ENCODE measurements around the gene THAP3. TPM values are rescaled to one million over a fixed set of nuclear protein-coding genes. Genes with fewer than 3 reads are reported as not detected.
"Not testable (repeated sequence)": the region's sequence is repeated elsewhere in the genome, so short reads cannot be mapped to it uniquely, and the experiment has no call there.

THAP3 gene
- total RNA-seq, 1 experiment from 2014 or later, result 20.8 TPM

- DNase-seq (ENCODE audit: low read depth, low spot score), result peak; percentile 60
- in situ Hi-C loops (cut with HindIII; ENCODE audit: low pct_unique_long_range_greater_than_20kb, low sequenced_read_pairs), result no loop called here
Measured at GRCh38 chr1:6646499-6647148, 22.0 kb downstream of the THAP3 start.

GRCh38 chr1:6648556-6648955, 23.9 kb downstream of the THAP3 start:
- in situ Hi-C loops (cut with HindIII; ENCODE audit: low pct_unique_long_range_greater_than_20kb, low sequenced_read_pairs), result no loop called here

GRCh38 chr1:6651909-6652308, 27.2 kb downstream of the THAP3 start:
- DNase-seq (ENCODE audit: low read depth, low spot score), result no peak
- in situ Hi-C loops (cut with HindIII; ENCODE audit: low pct_unique_long_range_greater_than_20kb, low sequenced_read_pairs), result no loop called here

More at GRCh38 chr1:6648556-6648955, 23.9 kb downstream of the THAP3 start:
- DNase-seq (ENCODE audit: low read depth, low spot score), result no peak

- peak; percentile 71 for DNase-seq (ENCODE audit: low read depth, low spot score)
- in situ Hi-C loops (cut with HindIII; ENCODE audit: low pct_unique_long_range_greater_than_20kb, low sequenced_read_pairs), result no loop called here
Measured at GRCh38 chr1:6652986-6653385, 28.3 kb downstream of the THAP3 start.

- DNase-seq (ENCODE audit: low read depth, low spot score), result peak; percentile 43
- in situ Hi-C loops (cut with HindIII; ENCODE audit: low pct_unique_long_range_greater_than_20kb, low sequenced_read_pairs), result no loop called here
Measured at GRCh38 chr1:6653436-6654290, 29.0 kb downstream of the THAP3 start.

- in situ Hi-C loops (cut with HindIII; ENCODE audit: low pct_unique_long_range_greater_than_20kb, low sequenced_read_pairs), result no loop called here
- no peak for DNase-seq (ENCODE audit: low read depth, low spot score)
Measured at GRCh38 chr1:6657138-6657537, 32.5 kb downstream of the THAP3 start.

GRCh38 chr1:6658359-6659060, 33.8 kb downstream of the THAP3 start:
- in situ Hi-C loops (cut with HindIII; ENCODE audit: low pct_unique_long_range_greater_than_20kb, low sequenced_read_pairs), result no loop called here
- no peak for DNase-seq (ENCODE audit: low read depth, low spot score)

GRCh38 chr1:6660415-6661049, 35.9 kb downstream of the THAP3 start:
- DNase-seq (ENCODE audit: low read depth, low spot score), result no peak
- in situ Hi-C loops (cut with HindIII; ENCODE audit: low pct_unique_long_range_greater_than_20kb, low sequenced_read_pairs), result no loop called here

GRCh38 chr1:6662468-6662867, 37.8 kb downstream of the THAP3 start:
- in situ Hi-C loops (cut with HindIII; ENCODE audit: low pct_unique_long_range_greater_than_20kb, low sequenced_read_pairs); DNase-seq (ENCODE audit: low read depth, low spot score): not testable (repeated sequence)

GRCh38 chr1:6666696-6667095, 42.0 kb downstream of the THAP3 start:
- no peak for DNase-seq (ENCODE audit: low read depth, low spot score)
- in situ Hi-C loops (cut with HindIII; ENCODE audit: low pct_unique_long_range_greater_than_20kb, low sequenced_read_pairs), result no loop called here

- in situ Hi-C loops (cut with HindIII; ENCODE audit: low pct_unique_long_range_greater_than_20kb, low sequenced_read_pairs), result no loop called here
- no peak for DNase-seq (ENCODE audit: low read depth, low spot score)
Measured at GRCh38 chr1:6667139-6667538, 42.5 kb downstream of the THAP3 start.

- DNase-seq (ENCODE audit: low read depth, low spot score), result no peak
- in situ Hi-C loops (cut with HindIII; ENCODE audit: low pct_unique_long_range_greater_than_20kb, low sequenced_read_pairs), result no loop called here
Measured at GRCh38 chr1:6668503-6668902, 43.8 kb downstream of the THAP3 start.

- no peak for DNase-seq (ENCODE audit: low read depth, low spot score)
- in situ Hi-C loops (cut with HindIII; ENCODE audit: low pct_unique_long_range_greater_than_20kb, low sequenced_read_pairs), result no loop called here
Measured at GRCh38 chr1:6672558-6672957, 47.9 kb downstream of the THAP3 start.

GRCh38 chr1:6673816-6674398, 49.2 kb downstream of the THAP3 start:
- in situ Hi-C loops (cut with HindIII; ENCODE audit: low pct_unique_long_range_greater_than_20kb, low sequenced_read_pairs), result no loop called here
- DNase-seq (ENCODE audit: low read depth, low spot score), result no peak

GRCh38 chr1:6674771-6675170, 50.1 kb downstream of the THAP3 start:
- DNase-seq (ENCODE audit: low read depth, low spot score), result no peak

GRCh38 chr1:6675941-6676340, 51.3 kb downstream of the THAP3 start:
- in situ Hi-C loops (cut with HindIII; ENCODE audit: low pct_unique_long_range_greater_than_20kb, low sequenced_read_pairs), result no loop called here

More at GRCh38 chr1:6674771-6675170, 50.1 kb downstream of the THAP3 start:
- in situ Hi-C loops (cut with HindIII; ENCODE audit: low pct_unique_long_range_greater_than_20kb, low sequenced_read_pairs), result no loop called here

More at GRCh38 chr1:6675941-6676340, 51.3 kb downstream of the THAP3 start:
- DNase-seq (ENCODE audit: low read depth, low spot score), result no peak
